Activated naive CD4-positive, alpha-beta T cell treated with anti-CD3 and anti-CD28 coated beads for 36 hours (primary cell): Measurements from ENCODE around the gene SLC6A13. TPM values are rescaled to one million over a fixed set of nuclear protein-coding genes. Genes with fewer than 3 reads are reported as not detected.

Experiments
- CTCF ChIA-PET: fragments of 350-600 bp; sonication (Branson Sonifier 250); formaldehyde crosslinking; loops from one replicate; lab custom pipeline; 2021; ENCODE audit warnings: antibody characterized with exemption; lab: Charles Lee
- DNase-seq: peaks from one replicate; pipeline ENCODE4 v3.0.0-alpha.2; 2020
- H3K27ac Mint-ChIP-seq: one replicate; pipeline ENCODE4 v1.8.0; 2021; ENCODE audit warnings: mild to moderate bottlenecking, mixed read lengths
- H3K27me3 Mint-ChIP-seq: one replicate; pipeline ENCODE4 v1.8.0; 2021; ENCODE audit warnings: low read depth, mixed read lengths
- H3K36me3 Mint-ChIP-seq: one replicate; pipeline ENCODE4 v1.8.0; 2021; ENCODE audit warnings: low read depth, mixed read lengths
- H3K4me1 Mint-ChIP-seq: one replicate; pipeline ENCODE4 v1.8.0; 2021; ENCODE audit warnings: low read depth, mixed read lengths
- H3K4me3 Mint-ChIP-seq: one replicate; pipeline ENCODE4 v1.8.0; 2021; ENCODE audit warnings: mild to moderate bottlenecking, moderate library complexity, mixed read lengths
- H3K9me3 Mint-ChIP-seq: one replicate; pipeline ENCODE4 v1.8.0; 2021; ENCODE audit warnings: mixed read lengths
- intact Hi-C: fragments of 100-400 bp; cut with micrococcal nuclease; formaldehyde crosslinking; loops from one replicate; pipeline ENCODE4 v1.15.1; 2023
- total RNA-seq, 2 experiments: library from RNA; stranded (reverse); gene quantifications; one replicate each; pipeline ENCODE4 v1.2.3, GENCODE V29; 2021

The SLC6A13 gene
- total RNA-seq, 2 experiments from 2014 or later = not detected

DNA sequence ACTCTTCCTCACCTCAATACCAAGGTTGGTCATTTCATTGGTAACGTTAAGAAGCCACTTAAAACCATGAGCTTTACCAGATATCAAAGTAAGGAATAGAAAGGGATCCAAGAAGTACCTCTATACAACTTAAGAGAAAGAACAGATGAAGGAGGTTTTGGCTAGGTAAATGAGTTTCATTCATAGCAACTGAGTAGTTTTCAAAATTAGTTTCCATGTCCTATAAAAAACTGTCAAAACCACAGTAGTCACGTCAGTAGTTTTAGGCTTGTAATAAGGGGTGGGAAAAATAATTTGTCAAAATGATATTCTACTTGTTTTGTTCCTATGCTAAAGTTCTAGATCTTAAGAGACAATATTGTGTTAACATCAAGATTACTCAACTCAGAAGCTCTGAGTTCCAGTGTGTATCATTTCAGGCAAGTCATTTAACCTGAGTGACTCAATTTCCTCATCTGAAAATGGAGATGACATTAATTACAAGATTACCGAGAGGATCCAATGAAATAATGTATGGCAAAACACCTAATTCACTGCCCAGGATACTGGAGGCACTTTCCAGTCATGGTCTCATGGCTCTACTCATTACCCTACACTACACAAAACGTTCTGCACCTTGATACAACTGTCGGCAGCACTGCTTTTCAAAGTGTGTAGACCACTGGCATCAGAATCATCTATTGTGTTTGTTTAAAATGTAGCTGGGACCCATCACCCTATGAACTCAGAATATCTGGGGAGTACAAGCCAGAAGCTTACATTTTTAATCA lies 24.1 kb upstream of the SLC6A13 start:
- intact Hi-C loops = loop anchor here (1.0 to 2.0 kb wide), 4 partner anchors 14 to 562 kb away; partner anchors contain the start of gene KDM5A
- no peaks in the 10 kb centered on the region for H3K27me3 Mint-ChIP-seq
- H3K9me3 Mint-ChIP-seq = no peaks in the 10 kb centered on the region
- peak overlapping the region; percentile 77 for H3K27ac Mint-ChIP-seq
- H3K4me3 Mint-ChIP-seq = no peak overlapping the region
- CTCF ChIA-PET = interaction anchor here (0.7 to 1.9 kb wide), 2 partner anchors 67 to 262 kb away, joined by 4 to 5 read pairs; no protein-coding TSS in a partner anchor
- DNase-seq = peak; percentile 16
- peaks cover 35% of the 10 kb centered on the region for H3K36me3 Mint-ChIP-seq
- peaks cover 50% of the 10 kb centered on the region for H3K4me1 Mint-ChIP-seq

DNA sequence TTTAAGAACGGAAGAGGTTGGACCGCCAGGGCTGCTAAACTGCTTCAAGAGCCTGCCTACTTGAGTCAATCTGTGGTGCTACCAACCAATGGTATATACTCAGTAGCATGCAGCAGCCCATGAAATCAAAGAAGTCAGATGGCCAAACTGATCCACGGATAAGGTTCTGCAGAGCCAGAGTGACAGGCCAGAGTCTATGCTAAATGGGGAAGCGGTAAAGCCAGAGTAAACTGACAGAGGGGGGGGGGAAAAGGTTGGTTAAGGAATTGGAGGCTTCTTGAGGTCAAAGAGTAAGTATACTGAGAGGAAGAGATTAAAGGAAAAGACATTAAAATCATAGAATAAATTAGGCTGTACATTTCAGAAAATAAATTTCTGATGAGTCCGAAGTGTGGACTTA lies 15.4 kb upstream of the SLC6A13 start:
- no peaks in the 10 kb centered on the region for H3K9me3 Mint-ChIP-seq
- H3K27me3 Mint-ChIP-seq = no peaks in the 10 kb centered on the region

DNA sequence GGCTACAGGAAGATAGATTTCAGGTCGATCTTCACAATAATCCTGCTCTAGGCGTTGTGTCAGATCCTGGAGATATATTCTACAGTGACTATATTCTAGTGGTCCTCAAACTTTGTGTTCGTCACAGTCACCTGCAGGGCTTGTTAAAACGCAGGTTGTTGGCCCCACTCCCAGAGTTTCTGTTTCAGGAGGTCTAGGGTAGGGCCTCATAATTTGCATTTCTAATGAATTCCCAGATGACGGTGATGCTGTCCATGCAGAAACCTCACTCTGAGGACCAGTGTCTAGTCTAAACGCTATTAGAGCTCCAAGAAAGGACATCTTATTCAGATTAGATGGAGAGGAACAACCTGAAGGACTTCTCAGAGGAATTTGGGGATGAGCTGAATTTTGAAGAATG lies 13.2 kb upstream of the SLC6A13 start:
- Mint-ChIP-seq H3K36me3 (peaks cover 8% of the 10 kb centered on the region), H3K27ac (no peak overlapping the region), H3K4me3 (no peak overlapping the region), H3K27me3 (no peaks in the 10 kb centered on the region), H3K4me1 (no peaks in the 10 kb centered on the region), H3K9me3 (no peaks in the 10 kb centered on the region)
- DNase-seq = no peak
- CTCF ChIA-PET = interaction anchor here (1.1 kb wide), 1 partner anchor 10 kb away, joined by 3 read pairs; no protein-coding TSS in a partner anchor
- intact Hi-C loops = no loop called here

More for the DNA sequence above, 15.4 kb upstream of the SLC6A13 start:
- H3K4me1 Mint-ChIP-seq = no peaks in the 10 kb centered on the region
- CTCF ChIA-PET = no interaction called here
- H3K4me3 Mint-ChIP-seq = no peak overlapping the region
- DNase-seq = no peak
- H3K27ac Mint-ChIP-seq = no peak overlapping the region
- intact Hi-C loops = no loop called here
- H3K36me3 Mint-ChIP-seq = peaks cover 11% of the 10 kb centered on the region

DNA sequence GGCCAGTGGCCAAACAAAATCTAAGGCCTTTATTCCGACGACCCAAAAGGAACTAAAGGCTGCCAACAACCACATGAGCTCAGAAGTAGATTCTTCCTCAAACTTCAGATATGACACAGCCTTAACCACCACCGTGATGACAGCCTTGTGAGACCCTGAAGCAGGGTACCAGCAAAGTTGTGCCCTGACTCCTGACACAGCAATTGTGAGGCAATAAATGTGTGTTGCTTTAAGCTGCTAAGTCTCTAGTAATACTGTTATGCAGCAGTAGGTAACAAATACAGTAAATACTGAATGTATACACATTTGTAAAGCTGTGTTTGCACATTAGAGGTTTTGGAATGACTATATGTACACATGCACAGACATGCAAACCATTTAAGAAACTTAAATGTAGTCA lies 10.7 kb upstream of the SLC6A13 start:
- Mint-ChIP-seq H3K27me3 (no peaks in the 10 kb centered on the region), H3K4me3 (no peak overlapping the region), H3K27ac (no peak overlapping the region), H3K9me3 (no peaks in the 10 kb centered on the region), H3K36me3 (no peaks in the 10 kb centered on the region), H3K4me1 (no peaks in the 10 kb centered on the region)
- intact Hi-C loops = loop anchor here (2.0 kb wide), 1 partner anchor 13 kb away; no protein-coding TSS in a partner anchor
- CTCF ChIA-PET = no interaction called here
- DNase-seq = no peak

DNA sequence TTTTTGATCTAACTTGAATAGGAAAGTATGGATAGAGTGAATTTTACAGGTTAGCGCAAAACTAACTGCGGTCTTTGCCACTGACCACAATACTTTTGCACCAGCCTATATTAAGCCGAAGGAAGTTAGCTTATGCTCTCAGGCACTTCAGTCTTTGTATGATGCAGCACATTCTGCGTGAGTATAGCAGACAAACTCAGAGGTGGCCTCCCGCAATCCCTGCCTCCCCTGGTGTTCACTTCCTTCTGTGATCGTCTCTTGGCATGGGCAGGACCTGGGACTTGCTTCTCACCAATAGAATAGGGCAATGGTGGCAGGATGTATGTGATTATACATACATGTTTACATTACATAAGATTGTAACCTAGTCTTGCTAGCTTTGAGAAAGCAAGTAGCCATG lies 10.3 kb upstream of the SLC6A13 start:
- Mint-ChIP-seq H3K36me3 (no peaks in the 10 kb centered on the region), H3K4me1 (no peaks in the 10 kb centered on the region), H3K4me3 (no peak overlapping the region), H3K27me3 (no peaks in the 10 kb centered on the region), H3K9me3 (no peaks in the 10 kb centered on the region), H3K27ac (no peak overlapping the region)
- DNase-seq = no peak
- CTCF ChIA-PET = interaction anchor here (0.7 kb wide), 1 partner anchor 9 kb away, joined by 3 read pairs; no protein-coding TSS in a partner anchor
- intact Hi-C loops = loop anchor here (2.0 kb wide), 1 partner anchor 14 kb away; no protein-coding TSS in a partner anchor

DNA sequence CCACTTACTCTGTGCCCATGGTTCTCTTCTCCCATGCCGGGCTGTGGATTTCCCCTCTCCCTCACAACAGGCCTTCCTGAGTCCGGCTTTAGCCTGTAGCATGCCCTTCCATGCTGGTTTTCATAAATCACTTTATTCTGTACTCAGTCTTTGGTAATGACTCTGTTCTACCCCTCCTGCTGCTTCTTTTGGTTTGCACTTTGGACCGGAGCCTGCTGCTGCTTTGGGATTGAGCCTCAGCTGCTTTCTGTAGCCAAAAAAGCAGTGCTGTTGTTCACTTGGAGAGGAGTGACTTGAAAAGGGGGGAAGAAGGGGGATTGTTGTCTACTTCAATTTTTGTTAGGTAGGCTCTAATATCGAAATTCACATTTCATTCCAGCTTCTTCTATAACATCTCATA lies 8.5 kb upstream of the SLC6A13 start:
- CTCF ChIA-PET = interaction anchor here (1.3 kb wide), 1 partner anchor 9 kb away, joined by 4 read pairs; no protein-coding TSS in a partner anchor
- no peak for DNase-seq
- Mint-ChIP-seq H3K9me3 (no peaks in the 10 kb centered on the region), H3K4me3 (no peak overlapping the region), H3K36me3 (no peaks in the 10 kb centered on the region), H3K27me3 (no peaks in the 10 kb centered on the region), H3K27ac (no peak overlapping the region), H3K4me1 (no peaks in the 10 kb centered on the region)
- intact Hi-C loops = no loop called here

DNA sequence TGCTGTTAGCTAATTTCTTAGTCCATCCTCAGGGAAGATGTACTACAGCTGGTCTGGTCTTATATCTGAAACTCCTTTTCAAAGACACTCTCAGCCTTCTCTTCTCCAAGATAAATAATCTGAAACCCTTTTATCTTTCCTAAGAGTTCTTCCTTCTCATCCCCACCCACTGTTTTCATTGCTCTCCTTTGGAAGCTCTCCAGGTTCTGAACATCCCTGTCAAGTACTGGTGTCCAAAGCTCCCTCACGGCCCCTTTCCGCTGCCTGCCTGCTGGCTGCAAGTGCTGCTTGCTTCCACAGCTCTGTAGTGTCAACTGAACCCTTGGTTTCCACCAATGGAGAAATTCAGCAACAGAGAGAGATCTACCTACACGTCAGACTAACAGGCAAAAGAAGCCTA lies 6.6 kb upstream of the SLC6A13 start:
- Mint-ChIP-seq H3K4me3 (no peak overlapping the region), H3K27ac (no peak overlapping the region), H3K36me3 (no peaks in the 10 kb centered on the region), H3K27me3 (no peaks in the 10 kb centered on the region), H3K4me1 (peaks cover 9% of the 10 kb centered on the region), H3K9me3 (no peaks in the 10 kb centered on the region)
- CTCF ChIA-PET = no interaction called here
- no peak for DNase-seq
- intact Hi-C loops = no loop called here

DNA sequence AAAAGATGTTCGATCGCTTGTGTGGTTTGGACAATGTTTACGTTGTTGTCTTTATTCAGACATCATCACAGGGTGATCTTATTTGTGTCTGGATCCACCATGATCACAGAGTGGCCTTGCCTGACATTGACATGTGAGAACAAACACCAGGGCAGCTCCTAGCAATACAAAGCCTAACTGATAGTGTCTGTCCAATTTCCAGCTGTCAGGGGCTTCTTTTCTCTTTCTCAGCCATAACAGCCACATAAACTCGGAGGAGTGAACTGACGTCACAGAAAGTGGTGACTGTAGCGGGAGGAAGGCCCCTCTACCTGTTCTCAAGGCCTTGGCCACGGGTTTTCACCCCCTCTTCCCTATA lies 5.8 kb upstream of the SLC6A13 start:
- CTCF ChIA-PET = interaction anchor here (1.0 kb wide), 1 partner anchor 170 kb away, joined by 3 read pairs; no protein-coding TSS in a partner anchor
- H3K27ac Mint-ChIP-seq = no peak overlapping the region
- intact Hi-C loops = no loop called here
- peaks cover 11% of the 10 kb centered on the region for H3K4me1 Mint-ChIP-seq
- H3K36me3 Mint-ChIP-seq = no peaks in the 10 kb centered on the region
- H3K9me3 Mint-ChIP-seq = no peaks in the 10 kb centered on the region
- no peak overlapping the region for H3K4me3 Mint-ChIP-seq
- no peak for DNase-seq
- no peaks in the 10 kb centered on the region for H3K27me3 Mint-ChIP-seq

DNA sequence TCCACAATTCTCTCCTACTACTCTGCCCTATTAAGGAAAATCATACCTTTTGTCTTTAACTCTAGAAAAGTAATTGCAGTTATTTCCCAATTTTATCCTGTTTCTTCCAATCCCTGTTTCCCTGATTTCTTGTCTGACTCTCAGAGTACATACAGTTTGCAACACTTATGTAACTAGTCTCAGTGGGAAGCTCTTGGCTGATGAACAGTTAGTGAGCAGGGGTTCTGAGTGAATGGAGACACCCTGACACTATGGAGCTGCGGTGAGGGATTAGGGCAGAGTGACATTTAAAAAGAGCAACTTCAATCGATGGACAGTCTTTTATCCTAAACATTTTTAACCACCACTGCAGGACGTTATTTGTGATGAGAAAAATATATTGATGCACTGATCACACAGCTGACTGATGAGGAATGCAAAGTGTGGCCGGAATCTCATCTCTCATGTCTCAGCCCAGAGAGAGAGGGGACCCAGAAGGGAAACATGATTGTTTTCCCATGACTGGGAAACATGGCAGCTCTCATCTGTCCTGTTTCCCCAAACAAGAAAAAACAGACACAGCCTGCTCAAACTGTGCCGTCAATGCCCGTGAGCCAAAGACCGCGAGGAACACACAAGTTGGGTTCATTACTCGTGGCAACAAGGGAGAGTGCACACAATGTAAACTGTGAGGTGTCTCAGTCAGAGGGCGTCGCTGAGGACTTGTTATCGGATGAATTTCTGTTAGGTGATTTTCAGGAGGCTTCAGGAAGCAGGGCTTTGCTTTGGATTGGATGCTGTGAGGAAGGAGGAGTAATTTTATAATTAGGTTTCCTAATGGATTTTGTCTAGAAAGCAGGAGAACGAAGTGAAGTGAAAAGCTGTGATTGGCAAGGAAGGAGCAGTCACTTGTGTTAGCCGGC lies 5.2 kb upstream of the SLC6A13 start:
- no peak for DNase-seq
- H3K36me3 Mint-ChIP-seq = no peaks in the 10 kb centered on the region
- CTCF ChIA-PET = interaction anchor here (0.6 to 1.0 kb wide), 2 partner anchors 161 to 169 kb away, joined by 3 to 6 read pairs; no protein-coding TSS in a partner anchor
- intact Hi-C loops = no loop called here
- H3K9me3 Mint-ChIP-seq = no peaks in the 10 kb centered on the region
- no peaks in the 10 kb centered on the region for H3K27me3 Mint-ChIP-seq
- no peak overlapping the region for H3K4me3 Mint-ChIP-seq
- no peak overlapping the region for H3K27ac Mint-ChIP-seq
- H3K4me1 Mint-ChIP-seq = peaks cover 11% of the 10 kb centered on the region

DNA sequence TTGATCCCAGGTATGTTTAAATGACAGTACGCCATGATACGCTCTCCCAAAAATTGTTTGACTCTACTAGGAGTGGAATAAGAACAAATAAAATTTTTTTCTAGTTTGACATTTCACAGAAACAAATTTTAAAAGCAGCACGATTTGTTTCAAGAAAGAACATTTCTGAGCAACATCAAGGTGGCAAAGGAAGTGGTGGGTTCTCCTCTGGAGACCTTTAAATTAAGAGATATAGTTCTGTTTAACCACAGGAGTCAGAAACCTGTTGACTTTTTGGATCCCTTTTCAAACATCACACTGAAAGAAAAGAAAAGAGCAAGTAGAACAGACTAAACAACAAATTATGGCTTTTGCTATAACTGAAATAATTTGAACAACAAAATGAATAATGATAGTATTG lies 2.5 kb upstream of the SLC6A13 start:
- intact Hi-C loops = no loop called here
- DNase-seq = no peak
- H3K4me3 Mint-ChIP-seq = no peak overlapping the region
- no peaks in the 10 kb centered on the region for H3K27me3 Mint-ChIP-seq
- CTCF ChIA-PET = no interaction called here
- H3K4me1 Mint-ChIP-seq = peaks cover 11% of the 10 kb centered on the region
- no peaks in the 10 kb centered on the region for H3K36me3 Mint-ChIP-seq
- no peak overlapping the region for H3K27ac Mint-ChIP-seq
- H3K9me3 Mint-ChIP-seq = no peaks in the 10 kb centered on the region

DNA sequence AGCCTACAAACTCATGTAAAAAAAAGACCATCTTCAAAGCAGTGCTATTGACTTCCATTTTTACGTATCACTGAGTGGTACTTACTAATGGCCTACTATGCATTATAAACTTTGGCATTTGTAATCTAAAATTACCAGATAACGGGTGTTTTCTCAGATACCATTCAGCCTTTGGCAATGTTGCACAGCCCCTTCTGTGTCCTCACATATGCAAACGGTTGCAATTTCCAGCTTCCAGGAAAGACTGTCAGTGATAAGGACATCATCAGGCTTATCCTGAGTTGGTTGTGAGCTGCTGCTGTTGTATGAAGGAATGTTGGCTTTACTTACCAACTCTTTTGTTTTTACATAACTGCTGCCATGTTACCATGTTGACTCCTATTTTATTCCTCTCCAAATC lies 1.6 kb upstream of the SLC6A13 start:
- intact Hi-C loops = no loop called here
- Mint-ChIP-seq H3K9me3 (no peaks in the 10 kb centered on the region), H3K27ac (no peak overlapping the region), H3K4me1 (peaks cover 11% of the 10 kb centered on the region), H3K4me3 (no peak overlapping the region), H3K27me3 (peaks cover 6% of the 10 kb centered on the region), H3K36me3 (no peaks in the 10 kb centered on the region)
- no peak for DNase-seq
- CTCF ChIA-PET = no interaction called here

DNA sequence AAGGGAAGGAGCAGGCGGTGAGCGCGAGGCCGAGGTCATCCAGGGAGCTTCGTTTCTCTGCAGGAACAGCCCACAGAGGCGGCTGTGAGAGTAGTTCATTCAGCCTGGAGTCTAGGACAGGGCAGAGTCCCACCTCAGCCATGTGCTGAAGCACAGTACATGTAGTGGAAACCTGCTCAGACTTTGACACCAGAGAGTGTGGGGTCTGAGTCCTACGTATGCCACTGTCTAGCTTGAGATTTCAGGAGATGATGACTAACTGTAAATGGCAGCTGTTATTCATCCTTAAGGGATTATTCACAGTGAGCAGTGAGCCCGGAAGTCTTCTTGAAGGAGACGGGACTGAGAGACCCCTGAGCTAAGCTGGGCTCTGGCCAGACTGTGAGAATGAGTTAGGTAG lies 938 bp upstream of the SLC6A13 start:
- DNase-seq = no peak
- H3K27me3 Mint-ChIP-seq = peaks cover 6% of the 10 kb centered on the region
- no peaks in the 10 kb centered on the region for H3K36me3 Mint-ChIP-seq
- CTCF ChIA-PET = interaction anchor here (0.7 kb wide), 1 partner anchor 283 kb away, joined by 4 read pairs; no protein-coding TSS in a partner anchor
- no peaks in the 10 kb centered on the region for H3K9me3 Mint-ChIP-seq
- H3K27ac Mint-ChIP-seq = no peak overlapping the region
- H3K4me3 Mint-ChIP-seq = no peak overlapping the region
- H3K4me1 Mint-ChIP-seq = peaks cover 11% of the 10 kb centered on the region
- intact Hi-C loops = no loop called here
